GM19463 (cell line): ENCODE data around the gene PPP5C.
"Not testable (repeated sequence)": the region's sequence is repeated elsewhere in the genome, so short reads cannot be mapped to it uniquely, and the experiment has no call there.

Experiments used
- ATAC-seq: cut with Tn5 transposase; IDR thresholded peaks from one replicate; pipeline ENCODE4 v1.9.1; 2021; ENCODE audit warnings: mild to moderate bottlenecking, moderate library complexity; ENCODE audit not compliant: unreplicated experiment

The PPP5C gene

DNA sequence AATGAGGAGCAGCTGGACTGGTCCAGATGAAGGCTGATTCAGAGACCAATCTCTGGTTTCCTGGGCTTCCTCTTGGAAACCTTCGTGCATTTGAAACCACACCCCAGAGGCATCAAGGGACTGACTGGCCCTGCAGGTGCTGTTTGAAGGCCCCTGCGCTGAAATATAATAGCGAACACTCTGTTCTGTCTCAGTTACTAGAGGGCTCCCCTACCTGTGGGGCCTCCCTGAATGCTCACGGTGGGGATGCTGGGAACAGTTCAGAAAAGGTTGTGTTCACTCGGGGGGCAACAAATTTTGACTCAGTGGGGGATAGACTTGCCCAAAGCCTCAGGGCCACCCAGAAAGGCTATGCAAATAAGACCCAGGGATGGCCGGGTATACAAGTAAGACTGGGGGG is 60.1 kb downstream of the PPP5C start:
- no peak for ATAC-seq

GRCh38 chr19:46407856-46408663 is 61.2 kb downstream of the PPP5C start:
- no peak for ATAC-seq

DNA sequence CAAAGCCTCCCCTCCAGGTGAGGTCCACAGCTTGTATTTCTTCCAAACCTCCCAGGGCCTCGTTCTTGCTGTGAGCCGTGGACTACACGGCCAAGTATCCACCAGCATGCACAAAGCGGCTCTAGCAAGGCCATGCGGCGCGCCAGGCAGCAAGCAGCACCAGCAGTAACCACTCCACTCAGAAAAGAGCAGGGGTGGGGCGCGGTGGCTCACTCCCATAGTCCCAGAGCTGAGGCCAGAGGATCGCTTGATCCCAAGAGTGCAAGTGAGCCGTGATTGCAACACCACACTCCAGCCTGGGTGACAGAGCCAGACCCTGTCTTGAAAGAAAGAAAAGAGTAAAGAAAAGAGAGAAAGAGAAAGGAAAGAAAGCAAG is 61.8 kb downstream of the PPP5C start:
- ATAC-seq = no peak

DNA sequence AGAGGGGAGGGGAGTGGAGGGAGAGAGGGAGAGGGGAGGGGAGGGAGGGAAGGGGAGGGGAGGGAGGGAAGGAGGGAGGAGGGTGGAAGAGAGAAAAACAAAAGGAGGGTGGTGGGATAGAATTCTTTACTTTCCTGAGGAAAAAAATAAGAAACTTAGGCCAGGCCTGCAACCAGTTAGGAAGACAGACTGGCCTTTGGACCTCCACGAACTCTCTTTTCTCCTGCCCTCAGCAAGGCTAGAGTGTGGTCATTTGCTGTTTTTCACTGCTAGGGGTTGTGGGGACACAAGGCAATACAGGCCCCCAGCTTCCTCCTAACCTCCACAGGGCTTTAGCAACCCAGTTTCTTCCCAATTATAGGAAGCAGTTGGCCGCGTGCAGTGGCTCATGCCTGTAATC is 62.3 kb downstream of the PPP5C start:
- ATAC-seq = no peak

GRCh38 chr19:46410205-46411087 is 63.6 kb downstream of the PPP5C start:
- no peak for ATAC-seq

DNA sequence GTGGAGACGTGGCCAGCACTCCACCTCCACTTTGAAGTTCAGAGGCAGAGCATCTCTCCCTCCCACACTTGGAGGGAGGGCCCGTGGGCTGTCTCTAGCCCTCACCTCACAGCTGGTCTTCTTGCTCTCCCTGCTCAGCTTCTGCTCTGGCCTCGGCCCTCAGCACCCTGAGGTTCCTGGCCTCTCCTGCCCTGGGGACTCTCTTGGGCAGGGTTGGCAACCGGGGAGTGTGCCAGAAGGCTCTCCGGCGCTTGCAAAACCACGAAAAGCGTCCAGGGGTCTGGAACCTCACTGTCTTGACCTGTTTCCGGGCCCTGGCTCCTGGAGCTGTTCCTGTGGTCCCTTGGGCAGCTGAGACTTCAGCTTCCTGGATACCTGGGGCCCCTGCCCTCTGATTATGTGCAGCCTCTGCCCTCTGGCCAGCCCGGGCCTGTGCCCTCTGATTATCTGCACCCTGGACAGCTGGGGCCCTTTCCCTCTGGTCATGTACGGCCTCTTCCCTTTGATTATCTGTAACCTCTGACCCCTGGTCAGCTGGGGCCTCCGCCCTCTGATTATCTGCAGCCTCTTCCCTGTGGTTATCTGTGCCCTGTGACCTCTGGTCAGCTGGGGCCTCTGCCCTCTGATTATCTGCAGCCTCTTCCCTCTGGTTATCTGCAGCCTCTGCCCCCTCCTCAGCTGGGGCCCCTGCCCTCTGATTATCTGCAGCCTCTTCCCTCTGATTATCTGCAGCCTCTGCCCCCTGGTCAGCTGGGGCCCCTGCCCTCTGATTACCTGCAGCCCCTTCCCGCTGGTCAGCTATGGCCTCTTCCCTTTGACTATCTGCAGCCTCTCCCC is 64.4 kb downstream of the PPP5C start:
- ATAC-seq = no peak

GRCh38 chr19:46411925-46412649 is 65.2 kb downstream of the PPP5C start:
- ATAC-seq = no peak

- no peak for ATAC-seq
Observed at GRCh38 chr19:46412650-46413261, 65.9 kb downstream of the PPP5C start.

DNA sequence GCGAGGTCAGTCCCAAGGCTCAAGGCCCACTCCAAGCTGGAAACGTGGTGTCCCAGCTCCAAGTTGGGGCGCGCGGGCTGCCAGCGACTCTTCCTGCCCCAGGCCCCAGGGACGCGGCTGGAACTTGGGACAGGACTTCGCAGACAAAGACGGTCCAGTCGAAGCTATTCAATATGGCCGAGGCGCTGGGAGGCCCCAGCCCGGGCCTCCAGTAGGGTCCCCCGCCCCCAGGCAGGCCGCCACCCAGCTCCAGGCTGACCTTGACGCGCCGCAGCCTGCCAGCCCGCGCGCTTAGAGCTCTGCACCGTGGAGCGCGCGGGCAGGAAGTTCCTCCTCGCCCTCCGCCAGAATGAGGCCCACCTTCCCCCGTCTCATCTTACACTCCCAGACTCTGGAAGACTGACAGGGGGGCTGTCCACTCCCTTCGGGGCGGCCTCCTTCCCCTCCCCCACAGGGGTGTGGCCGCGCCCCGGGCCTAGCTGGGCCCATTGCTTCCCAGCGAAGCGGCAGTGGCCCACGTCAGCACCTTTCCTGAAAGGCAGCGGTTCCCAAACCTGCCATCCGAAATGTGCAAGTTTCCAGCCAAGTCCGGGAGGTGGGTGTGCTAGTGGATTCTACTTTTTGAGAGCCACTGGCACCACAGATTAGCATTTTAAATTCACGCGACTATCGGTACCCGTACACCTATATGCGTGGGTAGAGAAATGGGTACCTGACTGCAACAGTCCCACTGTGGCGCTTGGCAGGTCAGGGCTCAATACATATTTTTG is 66.6 kb downstream of the PPP5C start, which contains the start of gene CCDC8:
Gene CCDC8, minus strand, starts transcription at position 303 of the 770 bp plus-strand sequence. CDS start 754 bp downstream, outside the sequence.
- ATAC-seq = no peak

- not testable (repeated sequence) for ATAC-seq
Observed at GRCh38 chr19:46414899-46415298, 68.0 kb downstream of the PPP5C start.

- ATAC-seq = not testable (repeated sequence)
Observed at GRCh38 chr19:46415804-46416709, 69.2 kb downstream of the PPP5C start.

GRCh38 chr19:46420056-46420455 is 73.2 kb downstream of the PPP5C start:
- no peak for ATAC-seq

DNA sequence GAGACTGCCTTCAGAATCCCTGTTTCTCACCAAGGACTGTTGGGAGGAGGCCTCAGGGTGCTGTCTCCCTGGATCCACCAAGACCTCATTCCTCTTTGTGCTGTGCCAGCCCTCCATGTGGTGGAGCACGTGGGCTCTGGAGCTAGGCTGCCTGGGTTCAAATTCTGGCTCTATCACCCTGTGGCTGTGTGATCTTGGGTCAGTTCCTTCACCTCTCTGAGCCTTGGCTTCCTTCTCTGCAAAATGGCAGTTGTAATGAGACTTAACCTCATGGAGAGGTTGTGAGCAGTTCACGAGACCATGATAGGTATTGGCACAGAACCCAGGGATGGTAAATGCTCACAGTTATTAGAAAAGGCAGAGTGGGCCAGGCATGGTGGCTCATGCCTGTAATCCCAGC is 75.5 kb downstream of the PPP5C start:
- no peak for ATAC-seq

GRCh38 chr19:46423188-46423587 is 76.3 kb downstream of the PPP5C start:
- no peak for ATAC-seq

GRCh38 chr19:46426035-46426505 is 79.2 kb downstream of the PPP5C start:
- ATAC-seq = no peak

DNA sequence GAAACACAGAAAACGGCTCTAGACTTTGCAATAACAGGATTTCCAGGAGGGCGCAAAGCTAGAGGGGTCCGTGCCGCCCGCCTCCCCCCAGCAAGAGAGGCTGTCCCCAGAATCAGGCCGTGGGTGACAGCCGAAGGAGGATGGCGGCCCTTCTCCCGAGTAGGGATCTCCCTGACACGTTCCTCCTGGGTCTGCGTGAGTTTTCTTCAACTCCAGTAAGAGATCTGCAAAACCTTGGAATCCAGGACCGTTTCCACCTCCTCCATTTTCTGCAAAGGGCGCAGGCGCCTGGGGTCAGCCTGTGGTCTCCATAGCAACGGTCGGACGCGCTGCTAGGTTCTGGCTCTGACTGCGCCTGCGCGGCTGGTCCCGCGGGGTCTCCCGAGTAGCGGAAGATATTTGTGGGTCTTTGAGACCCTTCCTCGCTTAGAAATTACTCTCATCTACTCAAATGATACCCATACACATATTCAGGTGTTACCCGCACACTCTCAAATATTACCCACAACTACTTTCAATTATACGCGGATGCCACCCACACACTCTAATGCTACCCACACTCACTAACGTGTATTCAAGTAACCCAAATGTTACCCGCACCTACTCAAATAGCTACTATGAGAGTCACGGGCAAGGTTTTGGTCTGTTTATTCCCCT is 79.7 kb downstream of the PPP5C start:
- ATAC-seq = no peak

DNA sequence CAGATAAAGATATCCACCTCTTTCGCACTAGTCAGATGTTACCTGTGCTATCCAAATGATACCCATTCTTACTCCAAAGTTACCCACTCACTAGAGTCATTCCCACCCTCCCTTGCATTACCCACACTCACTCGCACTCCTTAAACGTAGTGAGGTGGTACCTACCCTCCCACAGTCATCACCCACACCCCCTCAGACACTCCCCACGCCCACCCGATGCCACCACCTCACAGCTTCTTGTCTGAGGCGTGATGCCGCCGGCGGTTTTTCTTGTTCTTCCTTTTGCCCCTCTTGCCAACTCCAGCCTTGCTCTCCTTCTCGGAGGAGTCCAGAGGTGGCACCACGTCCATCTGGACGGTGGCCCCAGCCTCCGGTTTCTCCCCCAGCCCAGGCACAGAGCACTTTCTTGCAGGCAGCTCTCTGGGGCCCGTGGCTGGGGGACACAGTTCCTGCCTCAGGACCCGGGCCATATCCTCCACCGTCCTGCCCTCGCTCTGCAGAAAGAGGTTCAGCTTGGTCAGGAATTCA is 80.7 kb downstream of the PPP5C start:
- ATAC-seq = no peak
